Activated T-helper 1 cell treated with Interleukin-2 at 50 U/mL for 16 hours (primary cell): ENCODE results near the gene SPARC.

Experiments
- DNase-seq: peaks from one replicate; pipeline ENCODE4 v3.0.0-alpha.2; 2020; ENCODE audit warnings: low read depth

The SPARC gene

DNA sequence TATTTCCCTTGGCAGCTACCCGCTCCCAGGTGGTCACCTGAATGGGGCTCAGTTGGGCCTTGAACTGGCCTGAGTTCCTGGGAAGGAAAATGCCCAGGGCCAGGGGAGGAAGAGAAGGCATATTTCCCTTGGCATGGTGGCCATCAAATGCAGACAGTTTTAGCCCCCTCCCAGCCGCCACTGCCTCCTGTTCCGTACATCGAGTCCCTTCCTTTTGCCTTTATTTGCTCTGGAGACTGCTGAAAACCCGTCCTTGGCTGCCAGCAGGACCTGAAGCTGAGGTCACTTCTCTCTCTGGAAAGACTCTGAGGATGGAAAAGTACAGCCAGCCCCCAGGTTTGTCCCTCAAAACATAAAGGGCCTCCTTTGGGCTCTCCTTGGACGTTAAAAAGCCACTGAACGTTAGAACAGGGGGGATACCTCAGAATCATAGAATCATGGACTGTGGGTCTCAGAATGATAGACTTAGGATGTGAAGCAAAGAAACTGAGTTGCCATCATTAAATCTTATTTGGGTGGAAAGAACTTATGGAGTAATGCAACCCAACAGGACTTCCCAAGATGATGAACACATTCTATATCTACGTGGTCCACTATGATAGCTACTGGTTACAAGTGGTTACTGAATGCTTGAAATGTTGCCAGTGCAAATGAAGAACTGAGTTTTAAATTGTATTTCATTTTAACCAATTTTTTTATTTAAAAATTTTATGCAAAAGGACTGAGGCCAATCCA, 7.1 kb downstream of the SPARC start:
- no peak for DNase-seq

DNA sequence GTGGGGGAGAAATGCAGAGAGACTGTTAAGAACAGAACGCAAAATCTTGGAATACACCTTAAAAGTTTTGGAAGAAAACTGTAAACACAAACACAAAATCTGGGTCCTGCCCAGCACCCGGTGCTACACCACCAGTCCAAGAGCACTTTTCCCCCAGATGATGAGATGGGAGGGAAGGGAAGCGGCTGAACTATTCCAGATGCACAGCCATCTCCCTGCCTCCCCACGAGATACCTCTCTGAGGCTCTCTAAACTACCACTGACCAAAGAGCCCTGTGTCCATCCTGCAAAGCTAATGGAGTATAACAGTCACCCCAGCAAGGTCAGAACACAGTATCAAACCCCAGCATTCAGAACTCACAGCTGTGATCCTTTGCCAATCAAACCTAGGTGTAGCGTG, 8.0 kb downstream of the SPARC start:
- no peak for DNase-seq

DNA sequence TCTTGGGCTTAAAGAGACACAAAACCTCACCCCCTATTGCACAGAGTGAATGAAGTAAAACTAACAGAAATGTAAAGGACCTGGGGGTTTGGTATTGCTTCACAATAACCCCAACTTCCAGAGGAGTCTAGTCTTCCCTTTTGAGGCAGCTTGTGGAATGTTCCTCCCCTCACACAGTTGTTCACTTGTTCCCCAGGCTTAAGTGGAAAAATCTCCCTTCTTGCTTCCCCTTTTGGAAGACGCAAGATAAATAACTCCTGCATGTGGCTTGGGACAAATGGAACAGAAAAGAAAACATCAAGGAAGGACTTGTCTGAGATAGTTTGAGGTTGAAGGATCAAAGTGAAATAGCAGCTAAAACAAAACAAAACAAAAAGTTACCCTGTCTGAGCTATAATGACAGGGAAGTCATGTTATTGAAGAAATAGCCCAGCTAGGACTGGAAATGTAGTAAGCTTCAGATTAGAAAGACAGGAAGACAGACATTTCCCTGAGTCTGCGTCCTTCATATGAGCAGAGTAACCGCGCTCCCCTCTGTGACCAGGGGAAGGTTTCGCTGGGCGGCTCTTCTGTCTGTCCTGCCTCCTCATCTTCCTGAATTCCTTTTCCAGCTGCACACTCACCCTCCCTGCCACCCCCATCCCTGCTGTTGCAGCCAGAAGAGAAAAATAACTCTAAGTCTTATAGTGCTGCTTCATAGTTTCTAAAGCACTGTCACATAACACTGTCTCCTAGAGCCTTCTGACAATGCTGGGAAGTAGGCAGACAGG, 8.8 kb downstream of the SPARC start:
- no peak for DNase-seq

- DNase-seq = no peak
Observed at GRCh38 chr5:151676719-151677118, 10.0 kb downstream of the SPARC start.

GRCh38 chr5:151676314-151676712, 10.4 kb downstream of the SPARC start:
- DNase-seq = no peak

GRCh38 chr5:151675611-151676313, 11.0 kb downstream of the SPARC start:
- DNase-seq = no peak

DNA sequence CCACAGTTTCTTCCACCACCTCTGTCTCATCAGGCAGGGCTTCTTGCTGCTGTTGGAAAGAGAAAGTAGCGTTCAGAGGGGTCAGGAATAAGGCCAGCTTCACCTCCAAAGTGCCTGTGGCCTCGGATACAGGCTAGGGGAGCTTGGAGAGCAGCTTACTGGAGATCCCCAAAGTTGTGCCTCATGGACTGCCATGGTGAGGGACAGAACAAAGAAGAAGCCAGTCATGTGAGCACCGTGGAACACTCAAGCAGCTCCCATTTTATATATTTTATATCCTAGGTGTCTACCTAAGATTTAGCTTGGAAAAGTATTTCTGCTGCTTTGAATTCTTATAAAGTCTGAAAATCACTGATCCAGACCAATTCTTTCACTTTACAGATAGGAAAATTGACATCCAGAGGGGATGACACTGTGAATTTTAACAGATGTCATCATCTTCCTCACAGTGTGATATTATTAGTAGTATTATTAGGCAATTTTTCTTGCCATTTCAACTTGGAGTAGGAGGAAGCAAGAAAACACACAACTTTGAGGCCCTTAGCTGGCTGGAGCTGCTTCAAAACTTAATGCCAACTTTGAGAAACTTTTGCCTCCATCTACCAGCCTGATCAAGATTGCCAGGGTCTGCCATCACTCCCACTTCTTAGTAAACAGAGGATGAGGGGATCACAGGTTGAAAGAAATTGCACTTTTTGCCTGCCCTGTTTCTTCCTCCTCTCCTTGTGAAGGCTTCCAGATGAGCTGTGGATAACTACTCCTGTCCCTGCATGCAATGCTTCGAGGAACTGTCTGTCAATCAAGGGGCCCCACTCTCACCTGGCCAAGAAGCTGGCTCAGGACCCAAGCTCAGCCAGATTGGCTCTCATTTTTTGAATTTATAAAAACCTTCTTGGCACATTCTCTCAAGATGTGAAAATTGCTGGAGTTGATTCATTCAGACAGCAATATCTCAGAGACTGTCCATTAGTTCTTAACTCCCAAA, 11.8 kb downstream of the SPARC start:
- DNase-seq = no peak

- DNase-seq = no peak
Observed at GRCh38 chr5:151673421-151673820, 13.3 kb downstream of the SPARC start.

DNA sequence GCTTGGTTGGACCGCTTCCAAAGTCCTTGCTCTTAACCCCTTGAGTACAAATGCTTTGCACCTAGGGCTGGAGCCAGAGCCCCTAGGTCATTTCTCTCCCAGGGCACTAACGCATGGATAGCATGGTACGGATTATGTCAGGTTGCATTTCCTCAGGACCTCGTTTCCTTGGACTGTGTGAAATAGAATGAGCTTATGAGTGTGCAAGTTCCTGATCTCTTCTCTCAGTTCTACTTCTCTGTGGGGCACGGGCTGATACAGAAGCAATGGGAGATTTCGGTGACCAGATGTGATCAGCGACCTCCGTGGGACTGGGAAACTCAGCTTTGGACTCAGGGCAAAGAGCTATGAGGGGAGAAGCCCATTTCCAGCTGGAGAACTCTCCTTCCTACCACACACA, 14.2 kb downstream of the SPARC start:
- no peak for DNase-seq

DNA sequence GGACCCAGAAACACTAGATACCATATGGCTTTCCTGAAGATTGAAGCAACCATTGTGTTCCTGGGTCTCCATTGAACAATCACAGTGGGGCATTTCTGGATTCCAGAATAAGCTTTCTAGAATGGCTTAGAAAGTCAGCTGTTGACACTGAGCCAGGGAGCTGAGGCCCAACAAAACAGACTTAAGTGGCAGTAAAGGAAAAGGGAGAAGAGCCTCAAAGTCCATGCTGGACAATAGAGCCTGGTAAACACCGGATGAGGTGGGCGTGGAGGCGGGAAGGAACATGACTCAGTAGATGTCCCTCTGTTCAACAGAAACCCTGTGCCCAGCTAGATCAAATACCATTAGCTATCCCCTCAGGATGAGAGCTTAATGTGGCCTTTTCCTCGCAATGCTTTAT, 14.8 kb downstream of the SPARC start:
- DNase-seq = no peak

DNA sequence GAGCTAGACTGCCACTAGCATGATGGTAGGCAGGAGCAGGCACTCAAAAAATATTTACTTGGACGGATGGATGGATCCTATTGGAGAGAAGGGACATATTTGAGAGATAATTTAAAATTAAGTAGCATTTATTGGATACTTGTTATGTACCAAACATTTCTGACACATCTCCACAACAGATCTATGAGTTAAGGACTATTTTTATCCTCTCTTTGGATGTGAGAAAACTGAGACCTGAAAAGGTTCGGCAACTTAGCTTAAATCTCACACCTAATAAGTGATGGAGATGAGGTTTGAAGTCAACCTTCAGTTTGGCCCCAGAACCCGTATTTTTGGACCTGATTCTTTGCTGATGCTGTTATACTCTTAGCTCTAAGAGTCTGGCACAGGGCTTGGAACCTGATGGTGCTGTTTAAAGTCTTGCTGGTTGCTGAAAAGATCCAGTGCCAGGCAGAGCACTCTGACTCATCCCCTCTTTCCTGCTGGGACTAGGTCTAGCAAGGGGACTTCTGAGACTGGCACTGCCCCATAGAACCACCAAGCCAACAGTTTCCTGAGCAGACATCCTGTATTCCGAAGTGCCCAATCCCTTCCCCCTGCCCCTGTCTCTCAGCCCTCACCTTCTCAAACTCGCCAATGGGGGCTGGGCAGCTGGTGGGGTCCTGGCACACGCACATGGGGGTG, 15.6 kb downstream of the SPARC start:
- no peak for DNase-seq

DNA sequence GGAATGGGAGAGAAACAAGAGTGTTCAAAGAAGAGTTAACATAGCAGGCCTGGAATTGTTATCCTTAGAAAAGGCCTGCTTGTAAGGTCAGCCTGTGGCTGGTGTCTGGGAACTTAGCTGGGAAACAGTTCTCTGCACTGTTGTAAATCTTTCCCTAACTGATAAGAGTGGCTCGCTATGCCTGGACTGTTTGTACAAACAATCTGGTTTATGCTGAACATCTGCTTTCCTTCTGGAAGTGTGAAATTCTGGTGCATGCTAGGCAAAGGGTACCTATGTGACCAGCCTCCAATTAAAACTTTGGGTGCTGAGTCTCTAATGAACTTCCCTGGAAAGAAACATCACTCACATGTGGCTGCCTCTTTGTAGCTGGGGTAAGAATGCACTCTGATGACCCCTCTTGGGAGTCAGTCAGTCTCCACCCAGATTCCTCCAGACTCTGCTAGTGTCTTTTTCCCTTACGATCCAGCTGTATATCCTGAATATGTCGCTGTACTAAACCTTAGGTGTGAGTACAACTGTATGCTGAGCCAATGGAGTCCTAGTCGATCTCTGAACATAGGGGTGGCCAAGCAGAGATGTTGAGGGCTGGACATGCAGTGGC, 16.5 kb downstream of the SPARC start:
- no peak for DNase-seq

DNA sequence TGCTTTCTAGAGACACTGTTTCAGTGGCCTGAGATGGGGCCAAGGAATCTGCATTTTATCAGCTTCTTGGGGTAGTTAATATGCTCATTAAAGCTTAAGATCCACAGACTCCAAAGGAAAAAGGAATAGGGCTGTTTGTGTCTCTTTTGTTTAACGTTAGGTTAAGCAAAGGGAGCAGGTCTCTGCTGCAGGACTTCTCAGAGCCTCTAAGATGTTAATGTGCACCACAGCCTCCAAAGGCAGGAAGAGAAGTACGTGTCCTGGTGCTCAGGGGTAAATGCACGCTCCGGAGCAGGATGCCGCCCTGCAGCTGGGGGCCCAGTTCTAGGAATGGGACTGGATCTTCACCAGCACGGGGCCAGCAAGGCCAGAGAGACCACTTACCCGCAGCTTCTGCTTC, 19.6 kb downstream of the SPARC start:
- DNase-seq = no peak

- no peak for DNase-seq
Observed at GRCh38 chr5:151665613-151666012, 21.1 kb downstream of the SPARC start.

- no peak for DNase-seq
Observed at GRCh38 chr5:151664694-151665585, 21.8 kb downstream of the SPARC start.

DNA sequence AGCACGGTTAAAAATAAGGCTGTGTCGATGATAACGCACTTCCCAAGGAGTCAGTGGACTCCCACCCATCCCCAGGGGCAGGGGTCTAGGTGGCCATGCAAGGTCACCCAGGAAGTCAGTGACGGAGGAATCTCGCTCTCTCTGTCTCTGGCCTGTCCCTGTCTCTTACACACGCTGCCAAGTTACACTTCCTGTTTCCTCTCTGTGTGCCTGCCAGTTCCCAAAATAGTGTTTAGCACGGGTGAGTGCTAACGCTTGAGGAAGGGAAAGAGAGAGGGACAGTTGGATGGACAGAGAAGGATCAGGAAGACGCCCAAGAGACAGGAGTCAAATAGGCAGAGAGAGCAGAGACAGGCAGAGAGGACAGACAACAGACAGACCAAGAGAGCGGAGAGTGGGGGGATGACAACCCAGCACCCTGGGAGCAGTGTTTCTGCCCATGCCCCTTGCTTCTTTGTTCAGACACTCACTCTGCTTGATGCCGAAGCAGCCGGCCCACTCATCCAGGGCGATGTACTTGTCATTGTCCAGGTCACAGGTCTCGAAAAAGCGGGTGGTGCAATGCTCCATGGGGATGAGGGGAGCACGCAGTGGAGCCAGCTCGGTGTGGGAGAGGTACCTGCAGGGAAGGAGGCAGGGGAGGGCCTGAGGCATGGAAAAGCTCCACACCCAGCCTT, 23.0 kb downstream of the SPARC start:
- no peak for DNase-seq

DNA sequence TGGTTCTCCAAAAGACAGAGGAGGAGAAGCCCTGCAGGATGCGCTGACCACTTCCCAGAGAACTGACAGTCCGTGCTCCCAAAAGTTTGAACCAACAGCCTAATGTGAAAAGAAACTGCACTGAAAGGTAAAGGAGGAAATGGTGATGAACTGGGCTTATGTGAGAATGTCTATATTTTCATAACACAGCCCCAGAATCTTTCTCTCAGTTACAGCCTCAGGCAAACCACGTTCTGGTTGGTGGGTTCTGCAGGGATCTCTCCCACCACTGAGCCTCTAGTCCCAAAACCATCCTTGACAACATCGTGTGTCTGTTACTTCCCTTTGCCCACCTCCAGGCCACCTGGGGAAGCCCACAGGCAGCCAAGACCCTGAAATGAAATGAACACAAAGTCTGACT, 23.9 kb downstream of the SPARC start:
- DNase-seq = no peak

GRCh38 chr5:151661968-151662732, 24.6 kb downstream of the SPARC start:
- DNase-seq = no peak
